HL-60 (cell line): Measurements from ENCODE around the gene CD22.

Experiments
- DNase-seq, 2 experiments: peaks; one replicate each; pipeline ENCODE4 v3.0.0-alpha.2; 2010 to 2020; ENCODE audit warnings: low read depth in 1 of 2, low spot score in 1 of 2
- H3K27ac ChIP-seq: fragments of 250-450 bp; sonication (Bioruptor Pico); replicated peaks from 2 replicates; pipeline ENCODE4 v1.5.1; 2020; ENCODE audit warnings: mild to moderate bottlenecking, moderate library complexity
- H3K27me3 ChIP-seq: fragments of 250-450 bp; sonication (Bioruptor Pico); 2 replicates; pipeline ENCODE4 v1.5.1; 2021; ENCODE audit warnings: mild to moderate bottlenecking, moderate library complexity; ENCODE audit not compliant: insufficient read depth, poor library complexity, severe bottlenecking
- H3K4me3 ChIP-seq: replicated peaks from 2 replicates; pipeline ENCODE4 v1.5.1; 2011; ENCODE audit warnings: mild to moderate bottlenecking, control low read depth, low read length; ENCODE audit not compliant: insufficient read depth
- CTCF ChIP-seq: IDR thresholded peaks from one replicate; pipeline ENCODE4 v1.5.1; 2011; ENCODE audit warnings: low read length, control low read depth, inconsistent platforms; ENCODE audit not compliant: insufficient read depth
- GABPA ChIP-seq: IDR thresholded peaks from 2 replicates; pipeline ENCODE4 v1.6.1; 2012; ENCODE audit warnings: low read depth
- POLR2AphosphoS5 ChIP-seq: IDR thresholded peaks from 2 replicates; pipeline ENCODE4 v1.6.1; 2012; ENCODE audit warnings: low read depth
- REST ChIP-seq: IDR thresholded peaks from 2 replicates; pipeline ENCODE4 v1.6.1; 2012; ENCODE audit warnings: low read depth; ENCODE audit not compliant: insufficient replicate concordance
- SPI1 ChIP-seq: IDR thresholded peaks from 2 replicates; pipeline ENCODE4 v1.6.1; 2012; ENCODE audit warnings: low read depth, mild to moderate bottlenecking, borderline replicate concordance

Gene CD22

GRCh38 chr19:35306473-35307246 lies 22.3 kb upstream of the CD22 start:
- no peak for DNase-seq
- no peak overlapping the region for H3K27ac ChIP-seq
- no peak overlapping the region for H3K4me3 ChIP-seq
- no peaks in the 10 kb centered on the region for H3K27me3 ChIP-seq
- TF ChIP-seq REST (no peak), CTCF (peak; percentile 15)

- no peak overlapping the region for H3K4me3 ChIP-seq
- no peak for TF ChIP-seq SPI1
- TF ChIP-seq POLR2AphosphoS5 = no peak
- no peak for TF ChIP-seq GABPA
- no peak for TF ChIP-seq CTCF
- TF ChIP-seq REST = no peak
- H3K27me3 ChIP-seq = no peaks in the 10 kb centered on the region
- no peak for DNase-seq
- H3K27ac ChIP-seq = no peak overlapping the region
Measured at GRCh38 chr19:35307931-35308330, 21.1 kb upstream of the CD22 start.

GRCh38 chr19:35308910-35309309 lies 20.1 kb upstream of the CD22 start:
- no peak overlapping the region for H3K27ac ChIP-seq
- H3K4me3 ChIP-seq = no peak overlapping the region
- no peak for DNase-seq
- no peaks in the 10 kb centered on the region for H3K27me3 ChIP-seq
- TF ChIP-seq POLR2AphosphoS5 (no peak), GABPA (no peak), CTCF (no peak), SPI1 (no peak), REST (no peak)
